B cell (primary cell): Measurements from ENCODE around the gene ZNF827. TPM values are rescaled to one million over a fixed set of nuclear protein-coding genes. Genes with fewer than 3 reads are reported as not detected.

ENCODE experiments used
- ATAC-seq: fragments of 200-7000 bp; cut with Tn5 transposase; one replicate; pipeline ENCODE4 v1.10.0; 2021; ENCODE audit warnings: low read depth, mild to moderate bottlenecking, moderate number of reproducible peaks, moderate library complexity
- CTCF ChIA-PET: fragments of 350-600 bp; sonication (Branson Sonifier 250); formaldehyde crosslinking; loops from one replicate; lab custom pipeline; 2021; ENCODE audit warnings: antibody characterized with exemption, inconsistent platforms; lab: Charles Lee
- POLR2A ChIA-PET: fragments of 350-600 bp; sonication (Branson Sonifier 250); formaldehyde crosslinking; loops from one replicate; lab custom pipeline; 2021; ENCODE audit warnings: antibody characterized with exemption; lab: Charles Lee
- DNase-seq: peaks from one replicate; pipeline ENCODE4 v3.0.0; 2013
- H2AFZ ChIP-seq: 2 replicates; pipeline ENCODE4 v1.6.1; 2012; ENCODE audit warnings: mild to moderate bottlenecking, low read depth, low read length; ENCODE audit not compliant: insufficient read depth, poor library complexity, severe bottlenecking
- H3K27ac ChIP-seq, 2 donors: 1 replicate in 1 of 2; 2 replicates in 1 of 2; pipeline ENCODE4 v1.5.1; 2012 to 2013; ENCODE audit warnings: low read length in 2 of 2, mild to moderate bottlenecking in 2 of 2, moderate library complexity in 1 of 2
- H3K27me3 ChIP-seq, 4 experiments: fragments of 200-600 bp in 1 of 4; sonication (generic) in 1 of 4; replicated peaks in 1 of 4; 1 replicate in 2 of 4; 2 replicates in 2 of 4; pipeline versions ENCODE4 v1.6.1 to v1.7.0; 2013 to 2016; ENCODE audit warnings: low read length in 3 of 4, mild to moderate bottlenecking in 2 of 4, mixed read lengths in 1 of 4, moderate library complexity in 1 of 4; ENCODE audit not compliant: insufficient read depth in 4 of 4, control insufficient read depth in 3 of 4; ENCODE audit errors: control extremely low read depth in 1 of 4
- H3K36me3 ChIP-seq, 2 experiments: replicated peaks in 1 of 2; 1 replicate in 1 of 2; 2 replicates in 1 of 2; pipeline versions ENCODE4 v1.6.1 to v1.7.1; 2013; ENCODE audit warnings: low read length in 1 of 2; ENCODE audit not compliant: insufficient read depth in 2 of 2, control insufficient read depth in 1 of 2; ENCODE audit errors: control extremely low read depth in 1 of 2, extremely low read depth in 1 of 2
- H3K4me1 ChIP-seq, 2 donors: fragments of 200-600 bp in 1 of 2; sonication (generic) in 1 of 2; 1 replicate in 1 of 2; 2 replicates in 1 of 2; pipeline versions ENCODE4 v1.5.1 to v1.6.1; 2013 to 2017; ENCODE audit warnings: low read length in 2 of 2; ENCODE audit not compliant: control insufficient read depth in 2 of 2, insufficient read depth in 2 of 2
- H3K4me2 ChIP-seq: replicated peaks from 2 replicates; pipeline ENCODE3; 2012; ENCODE audit warnings: mild to moderate bottlenecking, low read depth, low read length; ENCODE audit not compliant: poor library complexity, severe bottlenecking
- H3K4me3 ChIP-seq, 5 experiments: fragments of 200-600 bp in 1 of 5; sonication (generic) in 1 of 5; 1 replicate in 3 of 5; 2 replicates in 2 of 5; pipeline versions ENCODE4 v1.5.1 to v1.7.0; 2011 to 2016; ENCODE audit warnings: low read length in 4 of 5, mild to moderate bottlenecking in 4 of 5, low read depth in 2 of 5, control low read depth in 1 of 5, moderate library complexity in 1 of 5; ENCODE audit not compliant: insufficient read depth in 1 of 5; ENCODE audit errors: control extremely low read depth in 1 of 5, extremely low read depth in 1 of 5
- H3K79me2 ChIP-seq: fragments of 200-600 bp; sonication (generic); one replicate; pipeline ENCODE4 v1.6.0; 2016; ENCODE audit warnings: low read length; ENCODE audit not compliant: control insufficient read depth, insufficient read depth
- H3K9ac ChIP-seq: fragments of 200-600 bp; sonication (generic); 2 replicates; pipeline ENCODE4 v1.6.1; 2017; ENCODE audit warnings: mild to moderate bottlenecking, low read length, moderate library complexity
- H3K9me3 ChIP-seq, 3 donors: one replicate each; pipeline versions ENCODE4 v1.6.1 to v1.7.1; 2013; ENCODE audit warnings: low read length in 2 of 3; ENCODE audit not compliant: control insufficient read depth in 2 of 3, insufficient read depth in 1 of 3; ENCODE audit errors: control extremely low read depth in 1 of 3
- H4K20me1 ChIP-seq: 2 replicates; pipeline ENCODE4 v1.6.0; 2012; ENCODE audit warnings: mild to moderate bottlenecking, low read length; ENCODE audit not compliant: insufficient read depth, control insufficient read depth, poor library complexity, severe bottlenecking
- H3K27ac Mint-ChIP-seq: one replicate; pipeline ENCODE4 v1.8.0; 2021; ENCODE audit warnings: mixed read lengths
- H3K27me3 Mint-ChIP-seq: one replicate; pipeline ENCODE4 v1.8.0; 2021; ENCODE audit warnings: mixed read lengths
- H3K4me1 Mint-ChIP-seq: one replicate; pipeline ENCODE4 v1.8.0; 2021; ENCODE audit warnings: mixed read lengths
- H3K4me3 Mint-ChIP-seq: one replicate; pipeline ENCODE4 v1.8.0; 2021; ENCODE audit warnings: mixed read lengths
- H3K9me3 Mint-ChIP-seq: one replicate; pipeline ENCODE4 v1.8.0; 2022; ENCODE audit warnings: mixed read lengths; ENCODE audit not compliant: insufficient read depth
- EZH2 ChIP-seq: IDR thresholded peaks from 2 replicates; pipeline ENCODE4 v1.6.1; 2012; ENCODE audit warnings: borderline replicate concordance, low read depth, mild to moderate bottlenecking, moderate library complexity, low read length; ENCODE audit not compliant: insufficient read depth, poor library complexity, severe bottlenecking
- WGBS: methylation state at CpG from one replicate; pipeline ENCODE4 v1.1.5; 2013; ENCODE audit warnings: missing lambda C conversion rate; ENCODE audit not compliant: insufficient coverage; 5-methylcytosine and 5-hydroxymethylcytosine counted together
- intact Hi-C: fragments of 100-400 bp; cut with micrococcal nuclease; formaldehyde crosslinking; loops from one replicate; pipeline ENCODE4 v1.10.0; 2022
- polyA plus RNA-seq: library from polyadenylated mRNA; depleted of rRNA; stranded (reverse); fragments of >200 nt; gene quantifications from 2 replicates; pipeline ENCODE4 v1.2.3, GENCODE V29; 2012
- total RNA-seq, 2 donors: library from RNA; stranded (reverse); fragments of 120-200 nt in 1 of 2; gene quantifications; 1 replicate in 1 of 2; 2 replicates in 1 of 2; pipeline versions ENCODE4 v1.2.3 to v1.2.4, GENCODE V29; 2013 to 2022
- TF ChIP-seq, protein P1 (sequence below): fragments of 200-600 bp; IDR thresholded peaks from one replicate; pipeline ENCODE4 v1.8.0; 2022; ENCODE audit warnings: antibody characterized with exemption, mild to moderate bottlenecking

Gene ZNF827
- total and polyA plus RNA-seq, 2 donors (not counting 1 experiment from before 2014, with no cell fraction given), result 20.6 to 30.1 TPM

DNA sequence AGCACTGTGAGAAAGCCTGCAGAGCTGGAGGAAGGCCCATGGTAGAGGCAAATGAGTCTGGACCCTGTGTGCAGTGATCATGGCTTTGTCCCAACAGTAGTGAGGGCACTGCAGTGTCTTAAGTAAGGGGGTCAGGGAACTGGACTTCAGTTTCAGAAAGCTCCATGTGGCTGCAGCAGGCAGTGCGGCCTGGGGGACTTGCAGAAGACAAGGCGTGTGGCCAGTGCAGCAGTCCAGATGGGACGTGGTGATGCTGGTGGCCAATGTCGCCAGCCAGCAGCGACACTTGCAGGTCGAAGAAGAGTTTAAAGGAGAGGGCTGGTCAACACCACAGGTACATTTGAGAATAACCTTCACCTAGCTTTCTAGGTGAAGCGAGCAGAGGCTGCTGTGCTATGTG, 113.4 kb downstream of the ZNF827 start:
- H3K27ac ChIP-seq, result no peak overlapping the region
- no peaks in the 10 kb centered on the region for H3K79me2 ChIP-seq
- H3K27me3 ChIP-seq, result no peaks in the 10 kb centered on the region
- ChIA-PET CTCF (no interaction called here), POLR2A (no interaction called here)
- DNase-seq, result no peak
- no peak overlapping the region for H3K27ac Mint-ChIP-seq
- TF ChIP-seq EZH2, result no peak
- TF ChIP-seq, protein P1, sequence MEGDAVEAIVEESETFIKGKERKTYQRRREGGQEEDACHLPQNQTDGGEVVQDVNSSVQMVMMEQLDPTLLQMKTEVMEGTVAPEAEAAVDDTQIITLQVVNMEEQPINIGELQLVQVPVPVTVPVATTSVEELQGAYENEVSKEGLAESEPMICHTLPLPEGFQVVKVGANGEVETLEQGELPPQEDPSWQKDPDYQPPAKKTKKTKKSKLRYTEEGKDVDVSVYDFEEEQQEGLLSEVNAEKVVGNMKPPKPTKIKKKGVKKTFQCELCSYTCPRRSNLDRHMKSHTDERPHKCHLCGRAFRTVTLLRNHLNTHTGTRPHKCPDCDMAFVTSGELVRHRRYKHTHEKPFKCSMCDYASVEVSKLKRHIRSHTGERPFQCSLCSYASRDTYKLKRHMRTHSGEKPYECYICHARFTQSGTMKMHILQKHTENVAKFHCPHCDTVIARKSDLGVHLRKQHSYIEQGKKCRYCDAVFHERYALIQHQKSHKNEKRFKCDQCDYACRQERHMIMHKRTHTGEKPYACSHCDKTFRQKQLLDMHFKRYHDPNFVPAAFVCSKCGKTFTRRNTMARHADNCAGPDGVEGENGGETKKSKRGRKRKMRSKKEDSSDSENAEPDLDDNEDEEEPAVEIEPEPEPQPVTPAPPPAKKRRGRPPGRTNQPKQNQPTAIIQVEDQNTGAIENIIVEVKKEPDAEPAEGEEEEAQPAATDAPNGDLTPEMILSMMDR, result no peak
- no peak for ATAC-seq
- no peak overlapping the region for H3K4me3 ChIP-seq
- peaks cover 0 to 4% of the 10 kb centered on the region in 2 donors for H3K4me1 ChIP-seq
- no peaks in the 10 kb centered on the region for H4K20me1 ChIP-seq
- no peak overlapping the region for H3K4me3 Mint-ChIP-seq
- intact Hi-C loops, result no loop called here
- H3K9ac ChIP-seq, result no peak overlapping the region
- peaks cover 10% of the 10 kb centered on the region for H3K4me1 Mint-ChIP-seq
- H2AFZ ChIP-seq, result no peak overlapping the region
- H3K36me3 ChIP-seq, result peaks cover 0 to 20% of the 10 kb centered on the region in 2 experiments
- 99% methylated on average over 5 of the region's 7 CpGs for WGBS
- no peaks in the 10 kb centered on the region for H3K9me3 ChIP-seq
- no peaks in the 10 kb centered on the region for H3K9me3 Mint-ChIP-seq
- H3K27me3 Mint-ChIP-seq, result no peaks in the 10 kb centered on the region
- H3K4me2 ChIP-seq, result no peak overlapping the region

DNA sequence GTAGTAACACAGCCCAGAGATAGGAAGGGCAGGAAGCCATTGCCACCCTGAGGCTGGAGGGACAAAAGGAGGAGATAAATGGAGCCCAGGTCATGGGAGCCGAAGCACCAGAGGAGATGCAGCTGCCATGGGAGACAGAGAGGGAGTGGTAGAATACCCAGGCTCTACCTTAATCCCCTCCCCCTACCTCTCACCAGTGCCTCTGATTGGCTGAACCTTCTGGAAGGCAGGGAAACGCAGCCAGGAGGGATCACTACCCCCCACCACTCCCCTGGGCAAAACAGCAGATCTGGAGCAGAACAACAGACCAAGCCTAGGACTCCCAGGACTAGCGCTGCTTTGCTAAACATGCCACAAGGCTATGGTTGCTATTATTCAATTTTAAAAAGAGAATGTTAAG, 114.2 kb downstream of the ZNF827 start:
- Histone ChIP-seq H3K36me3 (peaks cover 2 to 22% of the 10 kb centered on the region in 2 experiments), H3K27ac (no peak overlapping the region), H3K9ac (no peak overlapping the region), H3K9me3 (no peaks in the 10 kb centered on the region), H2AFZ (no peak overlapping the region), H3K4me1 (peaks cover 0 to under 1% of the 10 kb centered on the region in 2 donors), H4K20me1 (no peaks in the 10 kb centered on the region), H3K79me2 (no peaks in the 10 kb centered on the region), H3K4me3 (no peak overlapping the region), H3K4me2 (no peak overlapping the region), H3K27me3 (no peaks in the 10 kb centered on the region)
- intact Hi-C loops, result no loop called here
- ATAC-seq, result no peak
- no peaks in the 10 kb centered on the region for H3K27me3 Mint-ChIP-seq
- TF ChIP-seq, protein P1, result no peak
- no peak for TF ChIP-seq EZH2
- H3K9me3 Mint-ChIP-seq, result no peaks in the 10 kb centered on the region
- H3K4me3 Mint-ChIP-seq, result no peak overlapping the region
- 94% methylated on average over 2 of the region's 3 CpGs for WGBS
- CTCF ChIA-PET, result no interaction called here
- H3K4me1 Mint-ChIP-seq, result peaks cover 4% of the 10 kb centered on the region
- DNase-seq, result no peak
- POLR2A ChIA-PET, result no interaction called here
- no peak overlapping the region for H3K27ac Mint-ChIP-seq
